Heart left ventricle (tissue), 13 donors: ENCODE data around the gene SRRM4.

Experiments
- CTCF ChIP-seq, 12 donors: fragments of 200-600 bp; sonication (generic) in 4 of 12; IDR thresholded peaks; one replicate each; pipeline versions ENCODE4 v1.5.0 to v1.8.0; 2018 to 2022; ENCODE audit warnings: antibody characterized with exemption in 12 of 12, mild to moderate bottlenecking in 5 of 12
- POLR2A ChIP-seq, 2 donors: fragments of 450-650 bp; IDR thresholded peaks; one replicate each; pipeline ENCODE4 v1.6.1; 2017; ENCODE audit warnings: antibody characterized with exemption in 2 of 2, mild to moderate bottlenecking in 2 of 2, moderate library complexity in 2 of 2
- donor health status: ischemic (EF 13 %, LVEDD 7.1; RV severe dilation, severe dysfunction).
- donor health status: DM: no; HTN: yes; CAD: no.
- donor health status: DM: no; HTN: no; CAD: no.
- donor health status: ischemic (EF 25% LVEDD 6.9; RV normal size, moderate dysfunction).
- donor health status: ischemic (EF 25% LVEDD 5.7; RV mildly dilated, moderate dysfunction).
- donor health status: ischemic (EF 35%, LVEDD 5.7; RV mildly dilated, moderate dysfunction).
- donor health status: nonischemic (EF 11% LVEDD 7.7; RV severe dilation, severe dysfunction).
- donor health status: DM: yes; HTN: yes; CAD: no.
- donor health status: PGD.
- donor health status: ischemic (EF 29% LVEDD 5.4; RV normal size, mild dysfunction).
- donor health status: nonischemic (EF 23%, LVEDD 6.1; RV moderate dilation, normal function).

DNA sequence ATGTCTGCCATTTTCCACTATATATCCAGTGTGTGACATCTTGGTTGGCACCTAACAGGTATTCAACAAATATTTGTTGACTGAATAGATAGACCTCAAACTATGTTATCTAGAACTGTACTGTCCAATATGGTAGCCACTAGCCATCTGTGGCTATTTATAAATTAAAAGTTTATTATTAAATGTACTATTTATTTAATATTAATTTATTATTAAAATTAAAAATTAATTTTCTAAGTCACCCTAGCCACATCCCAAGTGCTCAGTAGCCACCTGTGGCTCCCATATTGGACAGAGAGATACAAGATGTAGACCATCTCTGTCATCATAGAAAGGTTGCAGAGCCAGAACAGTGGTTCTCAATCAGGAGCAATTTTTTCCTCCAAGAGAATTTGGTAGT is 69.3 kb downstream of the SRRM4 start:
- TF ChIP-seq CTCF (IDR thresholded peaks at IDR 0.05): no peak
- no peak for TF ChIP-seq POLR2A (IDR thresholded peaks at IDR 0.05)
